GM19452 (cell line): ENCODE results near the gene PRPF38A.

Source experiments
- ATAC-seq: cut with Tn5 transposase; IDR thresholded peaks from one replicate; pipeline ENCODE4 v1.9.1; 2021; ENCODE audit not compliant: unreplicated experiment

PRPF38A gene

GRCh38 chr1:52455686-52456085 lies 51.3 kb downstream of the PRPF38A start:
- no peak for ATAC-seq

GRCh38 chr1:52460694-52461093 lies 56.3 kb downstream of the PRPF38A start:
- no peak for ATAC-seq

GRCh38 chr1:52461821-52462220 lies 57.4 kb downstream of the PRPF38A start:
- no peak for ATAC-seq

GRCh38 chr1:52463891-52464290 lies 59.5 kb downstream of the PRPF38A start:
- no peak for ATAC-seq

- ATAC-seq = no peak
Measured at GRCh38 chr1:52469108-52469507, 64.7 kb downstream of the PRPF38A start.
